ENCODE measurements around the gene KDM4B. TPM values are rescaled to one million over a fixed set of nuclear protein-coding genes. Genes with fewer than 3 reads are reported as not detected.

KDM4B gene
- total and polyA plus RNA-seq, 7 donors, result 7.2 to 46.5 (median 21.4) TPM

- Histone ChIP-seq H3K27ac (no peak overlapping the region), H3K4me3 (no peak overlapping the region), H3K27me3 (no peaks in the 10 kb centered on the region), H3K4me1 (no peaks in the 10 kb centered on the region), H3K36me3 (peaks cover 9 to 82% (median 52%) of the 10 kb centered on the region in 4 donors), H3K9me3 (no peaks in the 10 kb centered on the region)
- WGBS, 2 donors, result 93 to 96% methylated on average over 10 of the region's 10 CpGs
- no peak for TF ChIP-seq POLR2AphosphoS5 (IDR thresholded peaks at IDR 0.05)
- TF ChIP-seq POLR2A (IDR thresholded peaks at IDR 0.05), result no peak
- no peak for TF ChIP-seq CTCF (IDR thresholded peaks at IDR 0.05)
- no peak for TF ChIP-seq EP300 (IDR thresholded peaks at IDR 0.05)
- no peak for DNase-seq
- intact Hi-C loops (cut with DNase I), result loop anchor here (5.0 kb wide), 1 partner anchor 87 kb away; no protein-coding TSS in a partner anchor
Observed at GRCh38 chr19:5134691-5135090, 165.8 kb downstream of the KDM4B start.

GRCh38 chr19:5136073-5136855 is 167.4 kb downstream of the KDM4B start:
- H3K27me3 ChIP-seq, result no peaks in the 10 kb centered on the region
- no peak overlapping the region for H3K4me3 ChIP-seq
- no peak for TF ChIP-seq EP300 (IDR thresholded peaks at IDR 0.05)
- TF ChIP-seq CTCF (IDR thresholded peaks at IDR 0.05), result no peak
- no peak for TF ChIP-seq POLR2AphosphoS5 (IDR thresholded peaks at IDR 0.05)
- no peak for TF ChIP-seq POLR2A (IDR thresholded peaks at IDR 0.05)
- no peak for DNase-seq
- no peaks in the 10 kb centered on the region for H3K9me3 ChIP-seq
- H3K36me3 ChIP-seq, result peaks cover 9 to 95% (median 52%) of the 10 kb centered on the region in 4 donors
- intact Hi-C loops (cut with DNase I), result loop anchor here (5.0 kb wide), 1 partner anchor 89 kb away; no protein-coding TSS in a partner anchor
- H3K27ac ChIP-seq, result no peak overlapping the region
- 85 to 91% methylated on average over 25 of the region's 25 CpGs for WGBS, 2 donors
- H3K4me1 ChIP-seq, result peaks cover 0 to 4% (median 0%) of the 10 kb centered on the region in 4 donors

- H3K4me3 ChIP-seq, result no peak overlapping the region
- H3K36me3 ChIP-seq, result peaks cover 9 to 98% (median 57%) of the 10 kb centered on the region in 4 donors
- H3K9me3 ChIP-seq, result no peaks in the 10 kb centered on the region
- intact Hi-C loops (cut with DNase I), result loop anchor here (5.0 kb wide), 1 partner anchor 90 kb away; no protein-coding TSS in a partner anchor
- DNase-seq, result no peak
- TF ChIP-seq EP300 (IDR thresholded peaks at IDR 0.05), result no peak
- no peak for TF ChIP-seq CTCF (IDR thresholded peaks at IDR 0.05)
- TF ChIP-seq POLR2A (IDR thresholded peaks at IDR 0.05), result no peak
- TF ChIP-seq POLR2AphosphoS5 (IDR thresholded peaks at IDR 0.05), result no peak
- H3K4me1 ChIP-seq, result peaks cover 0 to 4% (median 0%) of the 10 kb centered on the region in 4 donors
- WGBS, 2 donors, result 93 to 95% methylated on average over 22 of the region's 22 CpGs
- H3K27me3 ChIP-seq, result no peaks in the 10 kb centered on the region
- no peak overlapping the region for H3K27ac ChIP-seq
Observed at GRCh38 chr19:5137114-5137513, 168.2 kb downstream of the KDM4B start.

- Histone ChIP-seq H3K27ac (no peak overlapping the region), H3K36me3 (peaks cover 9 to 98% (median 57%) of the 10 kb centered on the region in 4 donors), H3K27me3 (no peaks in the 10 kb centered on the region), H3K4me1 (peaks cover 0 to 4% (median 0%) of the 10 kb centered on the region in 4 donors), H3K4me3 (no peak overlapping the region), H3K9me3 (no peaks in the 10 kb centered on the region)
- TF ChIP-seq CTCF (IDR thresholded peaks at IDR 0.05), result peak in 2 of 4 experiments; percentile 9 to 32
- no peak for TF ChIP-seq POLR2A (IDR thresholded peaks at IDR 0.05)
- no peak for DNase-seq
- intact Hi-C loops (cut with DNase I), result loop anchor here (5.0 kb wide), 1 partner anchor 90 kb away; no protein-coding TSS in a partner anchor
- WGBS, 2 donors, result 86 to 94% methylated on average over 29 of the region's 29 CpGs
Observed at GRCh38 chr19:5137571-5138124, 168.7 kb downstream of the KDM4B start.
